Activated naive CD4-positive, alpha-beta T cell treated with anti-CD3 and anti-CD28 coated beads, Interleukin-2, amount 50 U/mL, for 24 hours (primary cell): ENCODE measurements around the gene KCNQ1OT1.

Experiments
- H3K27ac Mint-ChIP-seq: one replicate; pipeline ENCODE4 v1.8.0; 2021; ENCODE audit warnings: mild to moderate bottlenecking, mixed read lengths
- H3K27me3 Mint-ChIP-seq: one replicate; pipeline ENCODE4 v1.8.0; 2021; ENCODE audit warnings: mixed read lengths
- H3K36me3 Mint-ChIP-seq: one replicate; pipeline ENCODE4 v1.8.0; 2021; ENCODE audit warnings: mixed read lengths
- H3K4me1 Mint-ChIP-seq: one replicate; pipeline ENCODE4 v1.8.0; 2021; ENCODE audit warnings: mixed read lengths
- H3K4me3 Mint-ChIP-seq: one replicate; pipeline ENCODE4 v1.8.0; 2021; ENCODE audit warnings: mild to moderate bottlenecking, mixed read lengths
- H3K9me3 Mint-ChIP-seq: one replicate; pipeline ENCODE4 v1.8.0; 2021; ENCODE audit warnings: mixed read lengths

KCNQ1OT1 gene

GRCh38 chr11:2612884-2613571, 86.8 kb downstream of the KCNQ1OT1 start:
- Mint-ChIP-seq H3K36me3 (peaks cover 42% of the 10 kb centered on the region), H3K9me3 (no peaks in the 10 kb centered on the region), H3K27me3 (no peaks in the 10 kb centered on the region), H3K4me3 (no peak overlapping the region), H3K27ac (no peak overlapping the region), H3K4me1 (peaks cover 2% of the 10 kb centered on the region)

- Mint-ChIP-seq H3K27ac (no peak overlapping the region), H3K9me3 (no peaks in the 10 kb centered on the region), H3K36me3 (peaks cover 50% of the 10 kb centered on the region), H3K4me1 (no peaks in the 10 kb centered on the region), H3K4me3 (no peak overlapping the region), H3K27me3 (no peaks in the 10 kb centered on the region)
Observed at GRCh38 chr11:2609345-2609744, 90.4 kb downstream of the KCNQ1OT1 start.

- Mint-ChIP-seq H3K4me3 (no peak overlapping the region), H3K9me3 (peaks cover 5% of the 10 kb centered on the region), H3K36me3 (peaks cover 30% of the 10 kb centered on the region), H3K27me3 (no peaks in the 10 kb centered on the region), H3K27ac (no peak overlapping the region), H3K4me1 (no peaks in the 10 kb centered on the region)
Observed at GRCh38 chr11:2599561-2600189, 100.1 kb downstream of the KCNQ1OT1 start.

GRCh38 chr11:2595204-2595603, 104.6 kb downstream of the KCNQ1OT1 start:
- no peaks in the 10 kb centered on the region for H3K4me1 Mint-ChIP-seq
- H3K27me3 Mint-ChIP-seq: no peaks in the 10 kb centered on the region
- peaks cover 45% of the 10 kb centered on the region for H3K36me3 Mint-ChIP-seq
- no peak overlapping the region for H3K4me3 Mint-ChIP-seq
- H3K9me3 Mint-ChIP-seq: peaks cover 5% of the 10 kb centered on the region
- no peak overlapping the region for H3K27ac Mint-ChIP-seq

GRCh38 chr11:2594267-2594666, 105.5 kb downstream of the KCNQ1OT1 start:
- Mint-ChIP-seq H3K9me3 (peaks cover 5% of the 10 kb centered on the region), H3K36me3 (peaks cover 40% of the 10 kb centered on the region), H3K27ac (no peak overlapping the region), H3K4me3 (no peak overlapping the region), H3K4me1 (no peaks in the 10 kb centered on the region), H3K27me3 (no peaks in the 10 kb centered on the region)

- no peaks in the 10 kb centered on the region for H3K4me1 Mint-ChIP-seq
- H3K9me3 Mint-ChIP-seq: no peaks in the 10 kb centered on the region
- no peaks in the 10 kb centered on the region for H3K27me3 Mint-ChIP-seq
- peaks cover 36% of the 10 kb centered on the region for H3K36me3 Mint-ChIP-seq
- H3K27ac Mint-ChIP-seq: no peak overlapping the region
- H3K4me3 Mint-ChIP-seq: no peak overlapping the region
Observed at GRCh38 chr11:2593393-2593950, 106.3 kb downstream of the KCNQ1OT1 start.

GRCh38 chr11:2592559-2593392, 107.0 kb downstream of the KCNQ1OT1 start:
- Mint-ChIP-seq H3K36me3 (peaks cover 32% of the 10 kb centered on the region), H3K27me3 (no peaks in the 10 kb centered on the region)

GRCh38 chr11:2591805-2592204, 108.0 kb downstream of the KCNQ1OT1 start:
- Mint-ChIP-seq H3K4me1 (no peaks in the 10 kb centered on the region), H3K36me3 (peaks cover 28% of the 10 kb centered on the region), H3K4me3 (no peak overlapping the region), H3K27me3 (no peaks in the 10 kb centered on the region), H3K9me3 (no peaks in the 10 kb centered on the region), H3K27ac (no peak overlapping the region)

More at GRCh38 chr11:2592559-2593392, 107.0 kb downstream of the KCNQ1OT1 start:
- H3K9me3 Mint-ChIP-seq: no peaks in the 10 kb centered on the region
- H3K4me1 Mint-ChIP-seq: no peaks in the 10 kb centered on the region
- no peak overlapping the region for H3K27ac Mint-ChIP-seq
- no peak overlapping the region for H3K4me3 Mint-ChIP-seq

- Mint-ChIP-seq H3K4me3 (no peak overlapping the region), H3K27me3 (no peaks in the 10 kb centered on the region), H3K27ac (no peak overlapping the region), H3K36me3 (peaks cover 25% of the 10 kb centered on the region), H3K4me1 (no peaks in the 10 kb centered on the region), H3K9me3 (no peaks in the 10 kb centered on the region)
Observed at GRCh38 chr11:2590965-2591754, 108.6 kb downstream of the KCNQ1OT1 start.

GRCh38 chr11:2590131-2590964, 109.4 kb downstream of the KCNQ1OT1 start:
- Mint-ChIP-seq H3K4me3 (no peak overlapping the region), H3K36me3 (peaks cover 22% of the 10 kb centered on the region), H3K27me3 (no peaks in the 10 kb centered on the region), H3K27ac (no peak overlapping the region), H3K4me1 (no peaks in the 10 kb centered on the region), H3K9me3 (no peaks in the 10 kb centered on the region)

- Mint-ChIP-seq H3K9me3 (no peaks in the 10 kb centered on the region), H3K27ac (no peak overlapping the region), H3K4me3 (no peak overlapping the region), H3K4me1 (no peaks in the 10 kb centered on the region), H3K27me3 (no peaks in the 10 kb centered on the region), H3K36me3 (peaks cover 19% of the 10 kb centered on the region)
Observed at GRCh38 chr11:2589538-2589934, 110.3 kb downstream of the KCNQ1OT1 start.

- Mint-ChIP-seq H3K36me3 (peaks cover 15% of the 10 kb centered on the region), H3K4me1 (no peaks in the 10 kb centered on the region), H3K4me3 (no peak overlapping the region), H3K27me3 (no peaks in the 10 kb centered on the region), H3K9me3 (no peaks in the 10 kb centered on the region), H3K27ac (no peak overlapping the region)
Observed at GRCh38 chr11:2588809-2589537, 110.8 kb downstream of the KCNQ1OT1 start.

GRCh38 chr11:2587976-2588748, 111.6 kb downstream of the KCNQ1OT1 start:
- no peaks in the 10 kb centered on the region for H3K4me1 Mint-ChIP-seq
- no peaks in the 10 kb centered on the region for H3K9me3 Mint-ChIP-seq
- H3K27ac Mint-ChIP-seq: no peak overlapping the region
- H3K4me3 Mint-ChIP-seq: no peak overlapping the region
- no peaks in the 10 kb centered on the region for H3K27me3 Mint-ChIP-seq
- peaks cover 9% of the 10 kb centered on the region for H3K36me3 Mint-ChIP-seq
